Stimulated activated CD4-positive, alpha-beta T cell treated with anti-CD3 and anti-CD28 coated beads, Interleukin-2, amount 100 ng/mL, for 24 hours (primary cell): ENCODE results near the gene SUN2.
"Not testable (repeated sequence)": the region's sequence is repeated elsewhere in the genome, so short reads cannot be mapped to it uniquely, and the experiment has no call there.

ENCODE experiments used
- DNase-seq, 2 donors: peaks; one replicate each; pipeline ENCODE4 v3.0.0-alpha.2; 2020

SUN2 gene

DNA sequence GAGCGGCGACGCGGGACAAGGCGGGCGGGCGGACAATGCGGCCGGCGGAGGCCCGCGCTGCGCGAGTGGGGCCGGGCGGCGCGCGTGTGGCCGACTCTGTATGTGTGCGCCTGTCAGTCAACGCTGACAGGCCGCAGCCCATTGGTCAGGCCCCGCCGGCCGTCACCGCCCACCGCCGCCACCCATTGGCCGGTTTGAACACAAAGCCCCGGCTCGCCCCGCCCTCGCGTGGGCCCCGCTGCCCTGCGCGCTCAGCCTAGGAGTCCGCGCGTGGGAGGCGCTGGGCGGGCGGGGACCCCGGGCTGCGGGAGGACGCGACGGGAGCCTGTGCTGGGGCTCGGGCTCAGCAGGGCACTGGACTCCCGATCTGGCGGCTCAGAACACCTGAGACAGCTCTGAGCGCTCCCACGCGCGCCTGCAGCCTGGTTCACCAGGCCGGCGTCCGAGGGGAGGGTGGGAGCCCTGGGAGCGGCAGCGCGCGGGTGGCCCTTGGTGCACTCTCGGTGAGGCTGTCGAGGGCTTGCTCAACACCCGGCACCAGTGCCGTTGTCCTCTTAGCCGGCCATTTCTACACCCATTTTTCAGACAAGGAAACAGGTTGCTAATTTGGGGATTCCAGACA is at the start of gene SUN2:
SUN2 (minus strand) TSS at position 88 of the 622 bp plus-strand sequence. CDS start 3,370 bp downstream, outside the sequence.
- peak; percentile 94 to 97 for DNase-seq

- DNase-seq = not testable (repeated sequence)
Measured at GRCh38 chr22:38805041-38805593, 49.3 kb upstream of the SUN2 start.

GRCh38 chr22:38802671-38803121 is 46.9 kb upstream of the SUN2 start:
- no peak for DNase-seq

GRCh38 chr22:38799265-38800002 is 43.6 kb upstream of the SUN2 start:
- no peak for DNase-seq

- no peak for DNase-seq
Measured at GRCh38 chr22:38798496-38798895, 42.7 kb upstream of the SUN2 start.

GRCh38 chr22:38796262-38796957 is 40.6 kb upstream of the SUN2 start:
- DNase-seq = no peak

GRCh38 chr22:38795569-38795968 is 39.8 kb upstream of the SUN2 start:
- DNase-seq = no peak

DNA sequence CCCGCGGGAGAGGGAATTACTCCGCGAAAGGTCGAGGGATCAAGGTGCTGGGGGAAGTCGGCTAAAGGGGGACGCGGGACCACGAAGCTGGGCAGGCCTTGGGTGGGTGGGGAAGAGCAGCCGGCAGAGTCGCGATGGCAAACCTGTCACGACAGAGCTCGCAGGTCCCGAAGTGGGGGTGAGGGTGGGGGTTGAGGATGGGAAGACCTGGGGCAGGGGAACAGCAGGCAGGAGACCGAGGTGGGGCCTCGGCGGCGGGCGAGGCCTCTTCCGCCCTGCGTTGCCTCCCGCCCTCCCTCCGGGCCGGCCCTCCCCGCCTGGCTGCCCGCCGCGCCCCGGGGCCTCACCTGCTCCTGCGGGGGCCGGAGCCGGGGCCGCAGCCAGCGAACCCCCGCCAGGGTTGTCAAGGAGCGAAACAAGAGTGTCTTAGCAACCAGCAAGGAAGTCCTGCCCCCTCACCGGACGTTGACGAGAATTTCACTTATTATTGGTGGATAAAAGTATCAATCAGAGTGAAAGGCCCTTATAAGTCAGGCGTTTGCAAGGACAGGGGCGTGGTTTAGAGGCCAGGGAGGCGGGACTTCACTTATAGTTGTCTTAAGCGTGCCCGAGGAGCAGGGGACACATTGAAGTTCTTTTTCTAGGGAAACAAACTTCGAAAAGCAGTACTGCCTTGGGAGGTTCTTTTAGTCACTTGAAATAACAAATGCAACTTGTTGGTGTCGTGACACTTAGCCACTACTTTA is 38.1 kb upstream of the SUN2 start, which contains the start of gene DNAL4:
DNAL4 (minus strand) TSS at position 423 of the 746 bp plus-strand sequence. CDS start 11,412 bp downstream, outside the sequence.
- peak; percentile 91 for DNase-seq

GRCh38 chr22:38793317-38793716 is 37.5 kb upstream of the SUN2 start:
- DNase-seq = no peak

DNA sequence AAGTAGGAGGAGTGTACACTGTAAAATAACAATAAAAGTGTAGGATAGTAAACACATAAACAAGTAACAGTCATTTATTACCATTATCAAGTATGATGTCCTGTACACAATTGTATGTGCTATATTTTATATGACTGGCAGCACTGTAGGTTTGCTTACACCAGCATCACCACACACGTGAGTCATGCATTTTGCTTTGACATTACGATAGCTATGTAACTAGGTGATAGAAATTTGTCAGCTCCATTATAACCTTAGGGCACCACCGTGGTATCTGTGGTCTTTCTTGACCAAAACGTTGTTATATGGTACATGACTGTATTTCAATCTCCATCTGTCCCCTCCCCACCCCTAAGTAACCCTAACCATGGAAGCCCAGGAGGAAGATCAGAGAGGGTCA is 37.0 kb upstream of the SUN2 start:
- DNase-seq = no peak

GRCh38 chr22:38789606-38790005 is 33.8 kb upstream of the SUN2 start:
- DNase-seq = no peak

DNA sequence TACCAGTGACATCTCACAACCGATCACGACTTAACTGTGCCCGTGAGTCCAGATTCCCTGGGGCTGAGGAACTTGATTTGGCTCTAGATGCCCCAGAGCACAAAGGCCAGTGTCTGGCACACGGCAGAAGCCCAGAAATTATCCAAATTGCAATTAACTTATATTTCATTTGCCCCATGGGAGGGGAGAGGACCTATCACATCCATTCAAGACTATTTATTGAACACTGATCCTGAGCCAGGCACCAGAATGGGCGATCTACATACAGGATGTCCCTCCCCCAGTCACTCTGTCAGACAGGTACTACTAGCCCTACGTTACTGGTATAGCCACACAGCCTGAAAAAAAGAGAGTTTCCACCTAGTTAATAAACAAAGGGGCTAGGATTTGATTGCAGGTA is 33.0 kb upstream of the SUN2 start:
- no peak for DNase-seq

DNA sequence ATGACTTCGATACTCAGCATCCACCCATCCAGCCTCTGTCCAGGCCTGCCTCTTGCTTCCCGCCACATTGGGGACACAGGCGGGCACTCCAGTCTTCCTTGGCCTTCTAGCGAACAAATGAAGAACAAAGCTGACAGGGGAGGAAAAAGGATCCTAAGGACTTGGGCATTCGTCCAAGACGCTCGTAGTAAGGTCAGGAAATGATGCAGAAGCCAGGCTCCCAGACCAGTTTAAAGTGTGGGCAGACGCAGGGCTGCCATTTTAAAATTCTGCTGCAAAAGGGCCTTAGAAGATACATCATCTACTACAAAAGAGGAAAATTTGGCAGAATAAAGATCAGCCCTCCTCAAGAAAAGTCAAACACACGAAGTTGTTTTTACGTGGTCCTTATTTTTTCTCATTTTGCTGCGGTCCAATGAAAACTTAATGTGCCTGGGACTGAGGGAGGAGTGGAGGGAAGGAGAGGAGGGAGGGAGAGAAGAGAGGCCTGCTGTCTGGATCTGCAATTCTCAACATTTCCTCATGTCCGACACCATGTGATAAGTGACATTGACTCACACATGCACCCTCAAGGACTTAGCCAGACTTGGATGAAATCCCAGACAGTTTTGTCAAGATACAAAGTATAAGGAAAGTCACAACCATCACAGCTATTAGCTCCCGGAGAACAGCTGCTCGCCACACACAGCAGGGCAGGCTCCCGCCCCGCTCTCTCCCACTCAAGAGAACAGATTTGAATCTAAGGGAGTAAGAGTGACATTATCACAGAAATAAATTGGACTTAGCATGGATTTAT is 32.4 kb upstream of the SUN2 start:
- no peak for DNase-seq

DNA sequence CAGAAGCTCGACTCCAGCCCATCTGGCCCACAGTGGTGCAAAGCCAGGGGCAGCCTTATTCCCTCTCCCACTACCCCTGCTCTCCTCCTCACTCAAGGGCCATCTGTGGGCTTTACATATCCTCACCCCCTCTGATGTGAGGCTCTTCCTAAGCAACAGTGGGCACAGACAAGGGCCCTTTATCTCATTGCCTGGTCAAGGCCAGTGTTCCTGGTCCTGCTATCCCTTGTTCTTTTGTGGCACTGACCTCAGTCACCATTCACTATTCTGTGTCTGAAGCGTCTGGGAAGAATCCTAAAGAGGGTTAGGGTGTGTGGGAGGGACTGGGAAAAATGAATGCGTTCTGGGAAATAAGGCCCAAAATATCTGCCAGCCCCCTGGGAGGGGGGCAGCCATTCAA is 30.8 kb upstream of the SUN2 start:
- DNase-seq = no peak

DNA sequence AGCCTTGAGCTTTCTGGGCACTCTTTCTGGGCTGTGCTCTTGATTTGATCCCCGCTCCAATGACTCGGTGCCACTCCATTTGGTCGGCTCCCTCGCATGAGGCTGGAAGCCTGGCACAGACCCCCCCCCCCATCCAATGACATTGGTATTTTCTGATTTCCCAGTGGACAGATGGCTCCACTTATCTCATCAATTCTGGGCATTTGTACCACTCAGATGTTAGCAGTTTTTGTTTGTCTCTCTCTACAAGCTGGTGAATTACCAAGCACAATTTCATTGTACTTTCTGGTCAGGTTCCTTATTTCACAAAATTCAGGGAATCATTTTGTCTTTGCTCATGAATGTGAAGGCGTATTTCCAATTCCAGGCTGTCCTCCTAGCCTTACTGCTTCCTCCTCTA is 29.1 kb upstream of the SUN2 start:
- no peak for DNase-seq

- DNase-seq = no peak
Measured at GRCh38 chr22:38784035-38784434, 28.2 kb upstream of the SUN2 start.

DNA sequence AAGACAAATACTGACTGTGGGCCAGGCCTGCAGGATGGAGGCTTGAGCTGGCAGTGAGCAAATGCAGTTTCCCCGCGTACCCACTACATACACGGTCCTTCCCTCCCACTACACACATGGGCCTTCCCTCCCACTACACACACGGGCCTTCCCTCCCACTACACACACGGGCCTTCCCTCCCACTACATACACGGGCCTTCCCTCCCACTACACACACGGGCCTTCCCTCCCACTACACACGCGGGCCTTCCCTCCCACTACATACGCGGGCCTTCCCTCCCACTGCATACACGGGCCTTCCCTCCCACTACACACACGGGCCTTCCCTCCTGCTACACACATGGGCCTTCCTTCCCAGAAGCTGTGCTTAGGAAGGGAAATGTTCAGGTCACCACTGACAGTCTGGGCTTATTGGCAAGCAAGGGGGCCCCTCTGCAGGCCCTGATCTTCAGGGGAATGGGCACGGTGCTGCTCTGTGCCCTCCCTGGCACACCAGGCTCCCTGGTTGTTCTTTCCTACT is 27.4 kb upstream of the SUN2 start:
- DNase-seq = no peak

GRCh38 chr22:38782402-38783094 is 26.8 kb upstream of the SUN2 start:
- no peak for DNase-seq

DNA sequence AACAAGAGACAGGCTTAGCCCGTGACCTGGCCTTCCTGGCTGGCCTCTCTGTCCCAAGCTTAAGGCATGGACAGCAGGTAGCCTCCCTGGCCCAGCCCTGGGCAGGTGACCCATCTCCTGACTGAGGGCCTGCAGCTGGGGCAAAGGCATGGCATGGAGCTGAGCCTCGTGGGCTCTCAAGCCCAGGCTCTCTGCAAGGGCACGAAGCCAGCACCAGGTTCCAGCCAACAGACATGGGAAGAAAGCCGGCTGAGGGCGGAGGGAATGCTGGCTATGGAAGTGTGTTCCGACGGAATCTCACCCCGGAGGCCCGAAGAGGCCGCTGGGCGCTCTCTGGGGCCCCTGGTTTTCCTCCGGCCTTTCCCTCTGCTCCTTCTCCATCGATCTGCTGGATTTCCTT is 25.2 kb upstream of the SUN2 start:
- DNase-seq = no peak

GRCh38 chr22:38777087-38777671 is 21.4 kb upstream of the SUN2 start:
- no peak for DNase-seq

DNA sequence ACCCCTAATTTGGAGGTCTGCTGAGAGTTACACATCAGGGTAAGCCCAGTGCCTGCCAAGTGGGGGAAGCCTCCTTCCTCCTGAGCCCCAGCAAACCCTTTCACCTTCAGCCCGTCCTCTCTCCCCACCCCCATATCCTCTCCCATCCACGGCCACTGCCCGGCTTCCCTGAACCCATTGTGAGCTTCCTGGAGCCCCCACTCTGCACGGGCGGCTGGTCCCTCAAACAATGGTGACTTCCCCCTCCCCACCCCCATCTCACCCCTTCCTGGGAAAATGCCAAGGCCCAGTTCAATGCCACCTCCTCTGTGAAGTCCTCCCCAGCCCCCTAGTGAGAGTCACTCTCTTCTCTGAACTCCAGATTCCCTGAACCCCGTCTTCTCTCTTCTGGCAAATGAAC is 20.3 kb upstream of the SUN2 start:
- no peak for DNase-seq
